HG03354 (cell line): Measurements from ENCODE around the gene ZNF714.

Experiments used
- ATAC-seq: cut with Tn5 transposase; IDR thresholded peaks from one replicate; pipeline ENCODE4 v1.9.1; 2021; ENCODE audit warnings: mild to moderate bottlenecking; ENCODE audit not compliant: unreplicated experiment, poor library complexity, severe bottlenecking

ZNF714 gene

GRCh38 chr19:21082011-21082975 is at the start of gene ZNF714:
Gene ZNF714 (plus strand): TSS chr19:21082203. CDS start chr19:21098269, 16,066 bp downstream.
- peak; percentile 98 for ATAC-seq

GRCh38 chr19:21045028-21045427 is 37.0 kb upstream of the ZNF714 start:
- no peak for ATAC-seq

- no peak for ATAC-seq
Measured at GRCh38 chr19:21046489-21046888, 35.5 kb upstream of the ZNF714 start.

GRCh38 chr19:21047716-21048115 is 34.3 kb upstream of the ZNF714 start:
- no peak for ATAC-seq

GRCh38 chr19:21052902-21053301 is 29.1 kb upstream of the ZNF714 start:
- ATAC-seq = no peak

GRCh38 chr19:21065336-21065735 is 16.7 kb upstream of the ZNF714 start:
- no peak for ATAC-seq

- no peak for ATAC-seq
Measured at GRCh38 chr19:21084343-21084742, 2.3 kb downstream of the ZNF714 start.

GRCh38 chr19:21087871-21088270 is 5.9 kb downstream of the ZNF714 start:
- no peak for ATAC-seq

- ATAC-seq = no peak
Measured at GRCh38 chr19:21092109-21092508, 10.1 kb downstream of the ZNF714 start.

- no peak for ATAC-seq
Measured at GRCh38 chr19:21094347-21095025, 12.5 kb downstream of the ZNF714 start.

GRCh38 chr19:21098291-21098690 is 16.3 kb downstream of the ZNF714 start:
- ATAC-seq = no peak

GRCh38 chr19:21101521-21102242 is 19.7 kb downstream of the ZNF714 start:
- no peak for ATAC-seq

GRCh38 chr19:21109116-21109515 is 27.1 kb downstream of the ZNF714 start:
- no peak for ATAC-seq

- no peak for ATAC-seq
Measured at GRCh38 chr19:21110183-21110582, 28.2 kb downstream of the ZNF714 start.

- ATAC-seq = no peak
Measured at GRCh38 chr19:21115430-21115829, 33.4 kb downstream of the ZNF714 start.

GRCh38 chr19:21117041-21117907 is 35.3 kb downstream of the ZNF714 start:
- ATAC-seq = no peak

GRCh38 chr19:21126078-21126477 is 44.1 kb downstream of the ZNF714 start:
- ATAC-seq = no peak

- no peak for ATAC-seq
Measured at GRCh38 chr19:21127001-21127400, 45.0 kb downstream of the ZNF714 start.

GRCh38 chr19:21127898-21128297 is 45.9 kb downstream of the ZNF714 start:
- no peak for ATAC-seq
